GM12873 (cell line): ENCODE results near the gene PADI1.

Experiments
- TF ChIP-seq, protein P1 (sequence below): IDR thresholded peaks from 2 replicates; pipeline ENCODE4 v1.5.1; 2012; ENCODE audit warnings: low read depth, mild to moderate bottlenecking, moderate library complexity, low read length, control low read depth; ENCODE audit not compliant: insufficient read depth; ENCODE audit errors: missing control alignments

The PADI1 gene

DNA sequence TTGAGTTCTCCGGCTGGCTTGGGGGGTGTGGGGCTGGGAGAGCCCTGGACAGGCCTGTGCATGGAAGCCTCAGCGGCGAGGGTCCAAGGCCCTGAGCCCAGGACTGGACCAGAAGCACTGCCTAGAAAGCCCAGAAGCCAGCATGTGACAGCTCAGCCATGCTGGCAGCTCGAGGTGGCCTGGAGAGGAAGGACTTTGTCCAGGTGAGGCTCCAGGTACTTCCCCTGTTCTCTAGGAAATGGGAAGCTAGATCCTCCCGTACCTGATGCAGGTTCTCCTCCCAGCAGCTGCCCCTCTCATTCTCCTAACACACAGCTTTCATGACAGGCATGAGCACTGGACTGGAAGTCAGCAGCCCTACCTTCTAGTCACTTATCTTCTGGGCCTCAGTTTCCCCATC is 50.4 kb downstream of the PADI1 start:
- TF ChIP-seq, protein P1, sequence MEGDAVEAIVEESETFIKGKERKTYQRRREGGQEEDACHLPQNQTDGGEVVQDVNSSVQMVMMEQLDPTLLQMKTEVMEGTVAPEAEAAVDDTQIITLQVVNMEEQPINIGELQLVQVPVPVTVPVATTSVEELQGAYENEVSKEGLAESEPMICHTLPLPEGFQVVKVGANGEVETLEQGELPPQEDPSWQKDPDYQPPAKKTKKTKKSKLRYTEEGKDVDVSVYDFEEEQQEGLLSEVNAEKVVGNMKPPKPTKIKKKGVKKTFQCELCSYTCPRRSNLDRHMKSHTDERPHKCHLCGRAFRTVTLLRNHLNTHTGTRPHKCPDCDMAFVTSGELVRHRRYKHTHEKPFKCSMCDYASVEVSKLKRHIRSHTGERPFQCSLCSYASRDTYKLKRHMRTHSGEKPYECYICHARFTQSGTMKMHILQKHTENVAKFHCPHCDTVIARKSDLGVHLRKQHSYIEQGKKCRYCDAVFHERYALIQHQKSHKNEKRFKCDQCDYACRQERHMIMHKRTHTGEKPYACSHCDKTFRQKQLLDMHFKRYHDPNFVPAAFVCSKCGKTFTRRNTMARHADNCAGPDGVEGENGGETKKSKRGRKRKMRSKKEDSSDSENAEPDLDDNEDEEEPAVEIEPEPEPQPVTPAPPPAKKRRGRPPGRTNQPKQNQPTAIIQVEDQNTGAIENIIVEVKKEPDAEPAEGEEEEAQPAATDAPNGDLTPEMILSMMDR: no peak

DNA sequence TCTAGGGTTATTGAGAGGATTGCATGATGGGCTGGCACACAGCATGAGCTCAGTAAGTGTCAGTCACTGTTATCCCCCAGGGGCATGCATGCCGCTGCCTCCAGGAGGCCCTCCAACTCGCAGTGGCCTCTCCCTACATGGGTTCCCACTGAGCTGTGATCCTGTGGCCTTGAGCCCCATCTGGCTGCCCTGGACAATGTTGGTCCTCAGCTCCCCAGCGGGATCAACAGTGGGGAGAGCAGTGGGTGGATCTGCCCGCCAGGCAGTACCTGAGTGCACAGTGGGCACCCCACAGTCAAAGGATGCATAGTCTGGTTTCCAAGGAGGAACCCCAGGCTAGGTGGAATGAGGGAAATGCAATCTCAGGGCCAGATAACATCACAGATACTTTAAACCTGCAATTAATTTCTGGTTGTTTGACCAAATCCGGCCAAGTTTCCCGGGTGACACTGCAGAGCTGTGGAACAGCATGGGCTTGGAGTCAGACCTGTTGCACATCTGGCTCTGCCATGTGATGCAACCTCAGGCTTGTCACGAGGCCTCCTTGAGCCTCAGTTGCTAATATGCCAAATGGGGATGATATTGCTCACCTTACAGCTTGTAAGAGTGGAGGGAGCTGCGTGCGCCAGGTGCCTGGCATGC is 53.3 kb downstream of the PADI1 start:
- TF ChIP-seq, protein P1: no peak

DNA sequence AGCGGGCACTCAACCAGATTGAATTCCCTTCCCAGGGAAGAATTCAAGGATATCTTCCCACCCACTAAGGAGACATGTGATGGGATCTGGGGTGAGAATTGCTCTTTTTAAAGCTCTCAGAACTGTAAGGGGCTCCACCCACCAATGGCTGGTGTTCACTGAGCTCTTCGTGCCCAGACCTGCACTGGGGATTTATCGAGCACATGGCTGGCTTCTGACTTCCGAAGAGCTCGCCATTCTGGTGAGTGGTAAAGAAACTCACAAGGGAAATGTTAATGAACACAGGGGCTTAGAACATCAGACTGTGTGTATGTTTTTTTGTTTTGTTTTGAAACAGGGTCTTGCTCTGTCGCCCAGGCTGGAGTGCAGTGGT is 53.8 kb downstream of the PADI1 start:
- TF ChIP-seq, protein P1: no peak

GRCh38 chr1:17259233-17259873 is 54.4 kb downstream of the PADI1 start:
- TF ChIP-seq, protein P1: no peak

GRCh38 chr1:17260264-17260663 is 55.3 kb downstream of the PADI1 start:
- TF ChIP-seq, protein P1: no peak

- TF ChIP-seq, protein P1: no peak
Observed at GRCh38 chr1:17260738-17261137, 55.8 kb downstream of the PADI1 start.

DNA sequence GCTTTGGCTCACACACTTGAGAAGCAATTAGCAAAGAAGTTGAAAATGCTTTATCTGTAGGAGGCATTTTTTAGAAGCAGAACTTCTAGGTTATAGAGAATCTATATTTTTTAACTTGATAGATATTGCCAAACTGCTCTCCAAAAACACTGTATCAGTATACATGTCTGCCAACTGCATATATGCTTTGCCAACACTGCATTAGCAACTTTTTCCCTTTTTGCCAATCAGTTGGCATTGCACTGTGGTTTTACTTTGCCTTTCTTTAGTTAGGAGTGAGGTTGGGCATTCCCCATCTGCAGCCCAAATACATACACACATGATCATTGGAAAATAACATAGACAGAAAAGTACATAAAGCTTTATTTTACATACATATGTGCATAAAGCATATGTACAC is 59.0 kb downstream of the PADI1 start:
- TF ChIP-seq, protein P1: no peak
